HG03135 (cell line): ENCODE results near the gene SLC9A9.

Source experiments
- ATAC-seq: cut with Tn5 transposase; IDR thresholded peaks from one replicate; pipeline ENCODE4 v1.9.1; 2021; ENCODE audit warnings: mild to moderate bottlenecking, moderate library complexity; ENCODE audit not compliant: unreplicated experiment

The SLC9A9 gene

DNA sequence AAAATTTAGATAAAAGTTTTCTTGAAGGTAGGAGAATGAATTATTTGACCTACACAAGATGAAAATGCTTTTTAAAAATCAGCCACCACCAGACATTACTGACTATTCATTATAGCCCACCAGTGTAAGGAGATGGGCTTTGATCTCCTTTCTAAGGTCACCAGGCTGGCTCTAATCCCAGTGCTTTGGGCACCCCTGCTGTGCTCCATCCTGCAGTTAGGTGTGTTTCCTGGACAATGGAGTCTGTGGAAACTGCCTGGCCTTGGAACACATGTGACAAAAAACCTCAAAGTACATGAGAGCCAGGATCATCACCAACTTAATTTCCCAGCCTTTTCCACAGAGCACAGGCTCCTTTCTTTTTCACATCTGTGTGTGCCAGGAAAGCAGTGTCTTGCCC, 467.8 kb downstream of the SLC9A9 start:
- no peak for ATAC-seq

DNA sequence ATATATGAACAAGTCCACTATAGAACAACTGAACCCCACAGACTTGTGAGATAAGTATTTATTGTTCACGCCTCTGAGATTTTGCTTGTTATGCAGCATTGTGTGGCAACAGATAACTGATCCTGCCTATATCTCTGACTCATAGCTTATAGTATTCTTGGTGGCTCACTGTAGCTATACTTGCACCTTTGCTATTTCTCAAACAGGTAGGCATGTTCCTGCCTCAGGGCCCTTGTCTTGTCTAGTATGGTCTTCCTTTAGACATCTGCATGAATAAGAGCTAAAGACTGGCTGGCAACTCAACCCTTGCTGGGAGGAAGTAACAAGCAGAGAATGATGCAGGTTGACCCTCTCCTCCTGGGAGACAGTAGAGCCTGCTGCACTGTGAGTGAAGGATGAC, 472.6 kb downstream of the SLC9A9 start:
- no peak for ATAC-seq

DNA sequence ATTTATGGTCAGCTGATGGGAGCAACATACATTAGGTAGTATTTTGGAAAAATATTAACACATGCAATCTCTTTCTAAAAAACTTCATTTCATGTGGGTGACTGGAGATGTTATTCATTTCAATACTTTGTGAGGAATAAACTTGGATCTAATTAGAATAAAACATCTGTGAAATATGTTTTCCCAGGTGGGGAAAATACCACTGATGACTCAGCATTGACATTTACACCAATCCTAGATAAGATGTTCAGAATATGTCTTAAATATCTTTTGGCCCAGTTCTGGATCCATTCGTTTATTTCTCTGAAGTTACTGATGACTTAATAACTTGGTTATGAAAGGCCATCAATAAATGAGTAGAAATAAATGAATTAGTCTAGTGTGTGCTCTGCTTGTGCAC, 481.1 kb downstream of the SLC9A9 start:
- ATAC-seq = no peak

- ATAC-seq = no peak
Observed at GRCh38 chr3:143366672-143367071, 481.6 kb downstream of the SLC9A9 start.

DNA sequence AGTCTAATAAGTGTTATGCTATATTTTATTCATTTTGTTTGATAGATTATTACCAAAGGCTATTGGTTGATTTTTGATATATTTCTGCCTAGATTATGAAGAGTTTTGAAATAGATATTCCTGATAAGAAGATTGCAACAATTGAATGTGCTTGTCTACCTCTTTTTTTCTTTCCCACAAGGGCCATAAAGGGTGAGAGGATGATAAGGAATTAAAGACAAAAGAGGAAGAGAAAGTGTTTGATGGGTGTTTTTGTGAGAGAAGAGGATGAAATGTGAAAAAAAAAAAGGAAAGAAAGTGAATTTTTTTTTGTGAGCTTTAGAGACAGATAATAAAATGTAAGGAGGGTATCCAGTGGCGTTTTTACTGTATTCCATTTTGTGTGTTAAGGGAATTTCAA, 484.3 kb downstream of the SLC9A9 start:
- no peak for ATAC-seq

GRCh38 chr3:143363276-143363675, 485.0 kb downstream of the SLC9A9 start:
- no peak for ATAC-seq

GRCh38 chr3:143362115-143362991, 485.9 kb downstream of the SLC9A9 start:
- ATAC-seq = no peak

DNA sequence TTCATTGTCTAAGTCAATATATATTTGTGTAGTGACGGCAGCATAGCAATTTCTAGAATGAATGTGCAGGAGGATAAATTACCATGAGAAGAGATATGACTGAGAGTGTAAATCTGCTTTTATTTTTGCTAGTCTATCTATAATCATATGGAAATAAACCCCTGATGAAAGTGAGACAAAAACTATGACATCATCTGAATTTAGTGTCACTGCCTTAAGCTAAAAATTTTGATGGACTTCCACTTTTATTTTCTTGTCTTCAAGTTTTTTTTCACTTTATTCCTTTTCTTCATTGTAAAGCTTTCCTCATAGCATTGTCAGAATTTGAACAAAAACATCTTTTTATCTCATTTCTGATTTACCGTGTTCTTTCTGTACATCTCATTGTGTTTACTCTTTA, 486.7 kb downstream of the SLC9A9 start:
- no peak for ATAC-seq

DNA sequence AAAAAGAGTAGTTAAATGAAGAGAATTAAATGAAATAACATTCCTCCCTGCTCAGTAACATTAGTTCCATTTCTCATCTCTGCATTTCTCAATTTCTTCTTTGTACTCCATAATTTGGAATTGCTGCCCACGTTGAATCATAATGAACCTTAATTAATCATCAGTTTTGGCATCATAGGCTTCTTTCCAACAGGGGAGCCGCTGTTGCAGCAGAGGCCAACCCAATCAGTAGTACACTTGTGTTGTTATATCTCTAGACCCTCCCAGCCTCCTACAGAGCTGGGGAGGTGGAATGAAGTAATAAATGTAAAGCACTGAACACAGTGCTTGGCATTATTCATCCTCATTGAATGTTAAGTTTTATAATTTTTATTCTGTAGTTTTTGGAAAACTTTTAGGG, 488.0 kb downstream of the SLC9A9 start:
- no peak for ATAC-seq

GRCh38 chr3:143358793-143359491, 489.3 kb downstream of the SLC9A9 start:
- ATAC-seq = no peak

- ATAC-seq = no peak
Observed at GRCh38 chr3:143358155-143358792, 490.0 kb downstream of the SLC9A9 start.

DNA sequence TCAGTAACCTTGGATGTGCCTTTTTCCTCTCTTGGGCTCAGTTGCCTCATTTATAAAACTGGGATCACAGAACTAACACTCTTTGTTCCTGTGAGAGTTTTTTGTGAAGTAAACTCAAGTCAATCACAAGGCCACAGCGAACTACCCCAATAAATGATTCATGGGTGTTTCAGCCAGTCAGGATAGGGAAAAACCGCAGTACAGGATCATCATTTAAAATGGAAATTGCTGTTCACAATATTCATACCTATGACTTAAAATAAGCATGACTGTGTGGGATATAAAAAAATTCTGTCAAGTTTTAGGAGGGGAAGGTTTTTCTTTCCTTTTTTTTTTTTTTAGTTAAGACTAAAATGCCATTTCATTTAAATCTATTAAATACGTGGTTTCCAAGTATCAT, 490.6 kb downstream of the SLC9A9 start:
- no peak for ATAC-seq

- ATAC-seq = no peak
Observed at GRCh38 chr3:143356839-143357238, 491.4 kb downstream of the SLC9A9 start.

DNA sequence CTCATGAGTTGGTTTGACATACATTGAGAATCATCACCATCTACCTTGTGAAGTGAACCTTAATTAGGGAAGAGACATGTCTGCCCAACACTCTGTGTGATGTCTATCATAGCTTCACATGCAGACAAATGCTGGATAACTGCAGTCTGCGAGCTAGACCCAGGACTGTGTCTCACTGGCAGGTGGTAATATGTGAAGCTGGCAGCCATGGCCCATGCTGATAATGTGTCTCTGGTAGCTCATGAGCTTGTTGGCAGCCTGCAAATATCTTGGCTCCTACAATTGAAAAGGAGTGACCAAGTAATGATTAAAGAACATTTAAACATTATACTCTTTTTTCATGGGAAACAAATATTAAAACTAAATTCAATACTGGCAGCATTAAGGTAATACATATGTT, 493.9 kb downstream of the SLC9A9 start:
- no peak for ATAC-seq

DNA sequence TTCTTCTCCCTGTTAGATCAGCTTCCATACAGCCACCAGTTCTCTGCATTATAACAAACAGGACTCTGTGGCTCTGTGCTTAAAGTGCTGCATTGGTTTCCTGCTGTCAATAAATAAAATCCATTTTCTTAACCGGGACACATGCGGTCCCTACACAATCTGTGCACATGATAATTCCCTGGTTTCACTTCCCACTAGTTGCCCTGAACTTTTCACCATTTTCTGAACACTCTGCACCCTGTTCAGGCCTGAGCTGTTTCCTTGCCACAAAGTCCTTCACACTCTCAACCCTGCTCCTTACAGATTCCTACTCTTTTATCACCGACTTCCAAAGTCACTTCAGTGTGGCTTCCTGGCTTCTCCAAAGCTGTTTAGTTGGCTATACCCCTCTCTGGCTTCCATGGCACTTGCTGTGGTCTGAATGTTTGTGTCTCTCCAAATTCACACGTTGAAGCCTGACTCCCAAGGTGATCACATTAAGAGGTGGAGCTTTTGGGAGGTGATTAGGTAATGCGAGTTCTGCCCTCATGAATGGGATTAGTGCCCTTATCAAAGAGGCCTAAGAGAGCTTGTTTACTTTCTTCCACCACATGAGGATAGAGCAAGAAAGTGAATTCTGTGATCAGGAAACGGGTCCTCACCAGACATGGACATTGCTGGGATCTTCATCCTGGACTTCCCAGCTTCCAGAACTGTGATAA, 495.3 kb downstream of the SLC9A9 start:
- no peak for ATAC-seq

DNA sequence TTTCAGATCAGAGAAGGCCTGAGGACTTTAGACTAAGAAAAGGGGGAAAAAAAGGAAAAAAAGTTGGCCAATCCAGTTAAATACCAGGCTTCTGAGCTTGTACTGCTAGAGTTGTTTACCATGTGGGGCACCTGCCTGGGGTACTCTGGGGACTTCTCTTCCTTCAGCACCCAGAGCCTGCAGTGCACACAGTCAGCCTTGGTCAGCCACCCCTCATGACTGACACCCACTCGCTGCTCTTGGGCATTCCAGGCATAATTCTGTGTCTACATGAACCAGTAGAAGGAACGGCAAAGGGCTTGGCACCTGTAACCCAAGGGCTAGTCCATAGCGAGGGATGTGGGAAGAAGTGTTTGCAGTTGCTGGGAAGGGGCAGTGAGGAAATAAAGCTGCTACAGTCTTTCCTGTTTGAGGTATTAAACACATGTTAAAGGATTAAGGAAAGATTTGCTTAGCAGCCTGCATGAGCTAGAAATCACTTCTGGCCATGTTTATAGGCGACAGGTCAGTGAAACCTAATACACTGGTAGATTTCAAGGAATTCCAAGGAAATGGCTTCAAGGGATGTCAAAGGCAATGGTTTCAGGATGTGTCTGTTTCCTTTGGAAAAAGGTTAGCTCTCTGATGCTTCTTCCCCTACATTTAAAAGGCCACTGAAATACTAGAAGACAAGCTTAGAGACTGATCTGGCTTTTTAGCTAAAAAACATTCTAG, 496.2 kb downstream of the SLC9A9 start:
- ATAC-seq = no peak

DNA sequence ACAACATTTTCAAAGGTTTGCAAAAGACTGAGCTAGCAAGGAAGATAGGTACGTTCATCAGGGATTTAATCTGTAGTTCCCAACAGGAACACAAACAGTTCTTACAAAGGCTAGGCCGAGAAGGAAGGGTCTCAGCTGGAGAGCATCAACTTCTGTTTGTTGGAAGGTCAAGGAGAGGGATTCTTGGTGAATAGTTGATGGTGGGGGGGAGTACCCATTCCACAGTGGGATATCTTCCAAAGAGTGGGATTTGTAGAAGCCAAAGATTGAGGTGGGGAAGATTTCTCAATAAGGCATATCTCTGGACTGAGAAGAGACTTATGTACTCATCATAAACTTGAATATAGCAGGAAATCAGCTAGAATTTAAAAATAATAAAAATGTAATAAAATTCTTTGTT, 496.9 kb downstream of the SLC9A9 start:
- no peak for ATAC-seq

GRCh38 chr3:143349455-143349854, 498.8 kb downstream of the SLC9A9 start:
- ATAC-seq = no peak

- no peak for ATAC-seq
Observed at GRCh38 chr3:143348486-143349327, 499.6 kb downstream of the SLC9A9 start.
